Glomerular endothelial cell (primary cell): ENCODE data around the gene FAM76B. TPM values are rescaled to one million over a fixed set of nuclear protein-coding genes. Genes with fewer than 3 reads are reported as not detected.

ENCODE experiments used
- DNase-seq: peaks from one replicate; pipeline ENCODE4 v3.0.0-alpha.2; 2011; ENCODE audit warnings: low read depth, low spot score; ENCODE audit errors: extremely low read depth
- total RNA-seq: library from RNA; depleted of rRNA; stranded (reverse); fragments of >200 nt; gene quantifications from 2 replicates; pipeline ENCODE4 v1.2.3, GENCODE V29; 2015

FAM76B gene
- total RNA-seq, 1 donor from 2014 or later = 17.9 TPM

DNA sequence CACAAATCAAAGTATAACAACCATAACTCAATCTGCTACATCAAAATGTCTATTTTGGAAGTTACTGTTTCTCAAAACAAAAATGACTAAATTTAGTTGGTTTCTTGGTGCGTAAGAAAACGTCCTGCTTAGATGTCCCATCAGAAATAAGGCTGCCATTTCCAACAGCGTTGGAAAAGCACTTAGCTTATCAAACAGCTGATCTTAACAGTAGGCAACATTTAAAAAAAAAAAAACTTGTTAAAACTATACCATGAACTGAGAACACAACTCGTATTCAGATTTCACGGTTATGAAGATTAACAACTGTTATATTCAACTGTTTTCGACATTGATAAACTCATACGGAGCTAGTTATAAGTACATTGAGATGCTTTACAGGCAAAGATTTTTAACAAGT lies 3.1 kb upstream of the FAM76B start:
- DNase-seq = no peak

DNA sequence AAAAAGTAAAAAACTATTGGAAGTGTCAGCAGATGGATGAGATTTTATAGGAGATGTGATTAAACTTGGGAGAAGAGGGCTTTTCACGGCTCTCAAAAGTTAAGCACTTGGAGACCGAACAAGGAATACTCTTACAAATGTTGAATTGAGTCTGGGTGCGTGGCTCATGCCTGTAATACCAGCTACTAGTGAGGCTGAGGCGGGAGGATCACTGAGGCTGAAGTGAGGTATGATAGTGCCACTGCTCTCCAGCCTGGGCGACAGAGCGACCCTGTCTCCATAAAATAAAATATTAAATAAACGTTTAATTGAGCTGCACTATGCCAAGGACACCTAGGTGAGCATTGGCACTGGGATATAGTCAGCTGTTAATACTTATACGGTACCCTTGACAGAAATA lies 2.6 kb upstream of the FAM76B start:
- no peak for DNase-seq

GRCh38 chr11:95791709-95792033 lies 2.1 kb upstream of the FAM76B start:
- no peak for DNase-seq

GRCh38 chr11:95790933-95791708 lies 1.5 kb upstream of the FAM76B start:
- DNase-seq = no peak

- peak; percentile 90 for DNase-seq
Measured at GRCh38 chr11:95790123-95790932, 746 bp upstream of the FAM76B start, which contains the start of gene CEP57. Gene CEP57 (plus strand): TSS chr11:95790498. CDS start chr11:95790699, 201 bp downstream.

- DNase-seq = no peak
Measured at GRCh38 chr11:95788921-95789505, 569 bp downstream of the FAM76B start.

DNA sequence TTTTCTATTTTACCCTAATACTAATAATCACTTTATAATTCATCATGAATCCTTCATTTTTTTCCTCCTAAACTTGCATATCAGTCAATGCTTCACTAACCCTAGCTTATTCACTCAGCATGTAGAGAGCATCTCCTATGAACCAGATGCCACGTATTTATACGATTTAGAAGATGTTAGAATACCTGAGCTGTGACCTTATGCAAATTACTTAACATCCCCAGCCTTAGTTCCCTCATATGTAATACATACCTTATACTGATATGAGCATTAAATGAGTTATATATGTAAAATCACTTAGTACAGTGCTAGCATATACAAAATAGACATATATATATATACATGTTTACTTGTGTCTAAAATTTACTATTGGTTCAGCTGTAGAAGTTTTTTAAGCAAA lies 9.0 kb downstream of the FAM76B start:
- no peak for DNase-seq

DNA sequence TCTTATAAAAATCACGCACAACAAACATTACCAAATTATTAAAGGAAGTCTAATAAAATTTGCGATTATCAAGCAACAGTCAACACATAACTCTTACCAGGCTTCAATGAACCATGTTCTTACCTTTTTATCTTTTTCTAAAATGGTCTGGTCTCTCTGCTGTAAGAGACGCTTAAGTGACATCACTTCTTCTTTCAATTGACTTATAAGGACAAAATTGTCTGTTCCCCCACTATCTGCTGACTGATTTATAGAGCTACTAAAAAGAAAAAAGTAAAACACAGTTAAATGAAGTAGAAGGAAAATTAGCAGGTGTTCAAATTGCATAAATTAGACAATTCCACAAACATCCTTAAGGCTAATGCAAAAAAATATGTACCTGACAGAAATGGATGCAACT lies 10.9 kb downstream of the FAM76B start:
- no peak for DNase-seq

DNA sequence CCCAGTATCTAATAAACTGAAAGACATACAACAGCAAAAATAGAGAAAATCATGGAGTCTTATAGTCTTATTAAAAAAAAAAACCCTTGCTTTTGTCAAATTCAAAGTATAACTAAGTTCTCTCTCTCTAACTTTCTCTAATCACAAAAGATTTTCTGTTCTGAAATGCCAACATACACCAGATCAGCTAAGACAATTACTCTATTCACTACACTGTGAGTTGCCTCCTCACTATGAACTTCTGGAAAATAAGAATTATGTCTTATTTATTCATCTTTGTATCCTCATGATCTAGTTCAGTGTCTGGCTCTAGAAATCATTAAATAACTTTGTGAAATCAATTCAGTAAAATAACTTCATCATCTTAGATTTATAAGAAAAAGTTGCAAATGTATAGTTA lies 12.7 kb downstream of the FAM76B start:
- no peak for DNase-seq

DNA sequence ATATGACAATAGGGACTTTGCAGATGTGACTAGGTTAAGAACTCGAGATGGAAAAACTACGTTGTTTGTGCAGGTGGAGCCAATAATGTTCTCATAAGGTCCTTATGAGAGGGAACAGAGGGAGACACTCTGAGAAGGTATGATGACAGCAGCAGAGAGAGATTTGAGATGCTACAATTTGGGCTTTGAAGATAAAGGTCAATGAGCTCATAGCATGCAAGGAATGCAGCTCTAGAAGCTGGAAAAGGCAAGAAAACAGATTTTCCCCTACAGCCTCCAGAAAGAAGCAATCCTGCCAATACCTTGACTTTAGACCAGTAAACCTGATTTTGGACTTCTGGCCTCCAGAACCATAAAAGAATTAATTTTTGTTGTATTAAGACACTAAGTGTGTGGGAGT lies 21.1 kb downstream of the FAM76B start:
- DNase-seq = no peak

DNA sequence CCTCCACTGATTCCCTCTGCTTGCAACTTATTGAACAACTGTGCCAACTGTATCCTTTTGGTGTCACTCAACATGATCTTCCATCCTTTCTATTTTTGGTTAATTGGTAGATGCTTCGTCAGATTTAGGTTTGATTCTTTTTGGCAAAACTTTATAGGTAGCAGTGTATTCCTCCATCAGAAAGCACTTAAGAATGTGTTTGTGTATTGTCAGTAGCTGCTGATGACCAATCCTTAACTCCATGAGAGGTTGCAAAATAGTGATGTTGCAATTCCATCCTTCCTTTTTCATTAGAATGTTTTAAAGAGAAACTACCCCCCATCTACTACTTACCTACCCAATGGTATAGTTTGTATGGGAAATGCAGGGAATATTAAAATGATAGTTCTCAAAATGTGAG lies 22.1 kb downstream of the FAM76B start:
- DNase-seq = no peak

DNA sequence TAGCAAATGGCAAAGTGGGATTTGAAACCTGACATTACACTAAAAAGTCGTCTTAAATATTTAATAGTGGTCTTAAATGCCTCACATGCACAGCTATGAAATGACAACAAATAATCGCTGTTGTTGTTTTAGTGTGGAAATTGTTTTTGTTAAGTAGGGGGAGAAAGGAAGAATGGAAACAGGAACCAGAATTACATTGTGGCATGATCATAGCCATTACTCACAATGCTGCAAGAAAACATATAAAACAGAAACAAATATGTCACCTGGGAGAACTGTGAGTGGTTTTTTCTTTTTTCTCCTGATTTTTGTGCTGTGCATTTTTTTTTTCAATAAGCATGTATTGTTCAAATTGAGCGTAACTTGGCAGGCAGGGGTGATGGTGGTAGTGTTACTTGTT lies 22.9 kb downstream of the FAM76B start:
- no peak for DNase-seq

- peak; percentile 16 for DNase-seq
Measured at GRCh38 chr11:95764267-95764898, 25.2 kb downstream of the FAM76B start.

- no peak for DNase-seq
Measured at GRCh38 chr11:95762534-95762933, 27.0 kb downstream of the FAM76B start.

DNA sequence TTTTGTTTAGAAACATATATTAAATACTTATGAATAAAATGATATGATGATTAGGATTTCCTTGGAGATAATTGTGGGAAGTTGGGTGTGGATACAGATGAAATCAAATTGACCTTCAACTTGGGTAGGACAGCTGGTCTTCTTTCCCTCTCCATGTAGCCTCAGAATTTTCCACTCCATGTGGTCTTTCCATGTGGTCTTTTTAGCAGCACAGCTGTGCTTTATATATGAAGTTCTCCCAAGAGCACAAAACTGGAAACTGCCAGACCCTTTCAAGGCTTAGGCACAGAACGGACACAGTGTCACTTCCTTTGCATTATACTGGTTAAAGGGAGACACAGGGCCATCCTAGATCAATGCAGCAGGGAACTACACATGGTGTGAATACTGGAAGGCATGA lies 28.6 kb downstream of the FAM76B start:
- DNase-seq = no peak

DNA sequence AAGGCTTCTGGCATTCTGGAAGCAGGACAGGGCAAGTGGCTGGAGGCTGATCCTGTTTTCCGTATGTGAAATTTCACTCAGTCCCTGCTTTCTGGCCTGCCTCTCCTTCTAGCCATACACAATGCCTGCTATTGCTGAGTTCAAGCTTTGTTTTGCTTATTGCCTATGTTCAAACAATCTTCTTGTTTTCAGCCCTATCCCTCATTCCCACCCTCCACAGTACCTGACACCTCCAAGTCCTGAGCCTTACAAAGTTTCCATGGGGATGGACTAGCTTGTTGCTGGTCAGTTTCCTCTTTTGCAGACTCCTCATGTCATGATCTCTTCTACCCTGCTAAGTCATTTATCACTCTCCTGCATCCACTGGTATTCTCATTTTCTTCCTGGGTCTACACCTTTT lies 38.1 kb downstream of the FAM76B start:
- DNase-seq = no peak

DNA sequence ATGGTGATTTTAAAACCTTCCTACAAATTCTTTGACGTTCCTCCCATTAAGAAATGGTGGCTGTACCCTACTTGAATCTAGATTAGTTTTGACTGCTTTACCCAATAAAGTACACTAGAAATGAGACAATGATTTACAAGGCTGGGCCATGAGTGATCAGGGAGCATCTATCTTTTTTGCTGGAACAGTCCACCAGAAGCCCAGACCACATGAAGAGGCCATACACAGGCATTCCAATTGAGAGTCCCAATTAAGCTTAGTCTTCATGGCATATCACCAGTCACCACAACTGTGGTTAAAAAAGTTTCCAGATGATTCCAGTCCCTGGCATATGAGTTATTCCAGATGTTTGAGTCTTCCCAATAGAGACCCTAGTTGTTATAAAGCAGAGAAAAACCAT lies 39.5 kb downstream of the FAM76B start:
- DNase-seq = no peak

GRCh38 chr11:95739108-95739938 lies 50.3 kb downstream of the FAM76B start:
- DNase-seq = no peak

- DNase-seq = no peak
Measured at GRCh38 chr11:95736809-95737208, 52.8 kb downstream of the FAM76B start.

DNA sequence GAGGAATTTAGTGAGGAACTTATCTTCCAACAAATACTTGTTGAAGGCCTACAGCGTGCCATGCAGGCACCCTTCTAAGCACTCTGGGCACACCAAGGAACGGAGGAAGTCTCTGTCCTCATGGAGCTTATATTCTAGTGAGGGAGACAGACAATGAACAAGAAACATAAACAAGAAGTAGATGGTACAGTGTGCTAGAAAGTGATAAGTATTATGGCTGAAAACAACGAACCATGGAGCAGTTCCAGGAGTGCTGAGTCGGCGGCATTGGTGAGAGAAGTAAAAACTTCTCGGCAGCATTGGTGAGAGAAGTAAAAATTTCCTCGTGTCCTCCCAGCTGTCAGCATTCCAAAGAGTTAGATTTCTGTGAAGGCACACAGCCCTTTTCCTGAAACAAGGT lies 53.2 kb downstream of the FAM76B start:
- no peak for DNase-seq
